HepG2 (cell line): ENCODE measurements around the gene ZNRF3.

Experiments used
- CTCF ChIP-seq: sonication (generic); formaldehyde crosslinking; IDR thresholded peaks from 2 replicates; pipeline ENCODE4 v1.5.0; 2020; ENCODE audit warnings: mild to moderate bottlenecking, missing genetic modification reagents, moderate library complexity
- FOSL2 ChIP-seq: sonication (generic); formaldehyde crosslinking; IDR thresholded peaks from 2 replicates; pipeline ENCODE4 v1.4.0; 2020; ENCODE audit warnings: missing genetic modification reagents
- HCFC1 ChIP-seq: fragments of 150-350 bp; IDR thresholded peaks from 2 replicates; pipeline ENCODE4 v1.6.1; 2014; ENCODE audit warnings: low read depth, low read length
- HIVEP1 ChIP-seq: sonication (generic); formaldehyde crosslinking; IDR thresholded peaks from 2 replicates; pipeline ENCODE4 v1.4.0; 2020; ENCODE audit warnings: mild to moderate bottlenecking, missing genetic modification reagents
- NR2F1 ChIP-seq, 2 experiments: fragments of 450-650 bp in 1 of 2; formaldehyde crosslinking in 1 of 2; IDR thresholded peaks; 2 replicates each; pipeline versions ENCODE4 v1.5.0 to v1.6.1; 2016 to 2020; ENCODE audit warnings: mild to moderate bottlenecking in 1 of 2, missing compliant biosample characterization in 1 of 2, missing genetic modification reagents in 1 of 2, moderate library complexity in 1 of 2
- SALL2 ChIP-seq: sonication (generic); formaldehyde crosslinking; IDR thresholded peaks from 2 replicates; pipeline ENCODE4 v1.8.1; 2023; ENCODE audit warnings: mild to moderate bottlenecking, missing genetic modification reagents, inconsistent platforms
- SP4 ChIP-seq: sonication (generic); formaldehyde crosslinking; IDR thresholded peaks from 2 replicates; pipeline ENCODE4 v1.8.1; 2023; ENCODE audit warnings: mild to moderate bottlenecking, missing genetic modification reagents
- ZNF10 ChIP-seq: sonication (generic); formaldehyde crosslinking; IDR thresholded peaks from 2 replicates; pipeline ENCODE4 v1.4.0; 2020; ENCODE audit warnings: mild to moderate bottlenecking, low read depth, missing genetic modification reagents, borderline replicate concordance
- ZNF335 ChIP-seq: sonication (generic); formaldehyde crosslinking; IDR thresholded peaks from 2 replicates; pipeline ENCODE4 v1.4.0; 2020; ENCODE audit warnings: missing genetic modification reagents
- ZNF761 ChIP-seq: sonication (generic); formaldehyde crosslinking; conservative IDR thresholded peaks from 2 replicates; pipeline ENCODE4 v1.4.0; 2020; ENCODE audit warnings: mild to moderate bottlenecking, missing genetic modification reagents
- ZNF773 ChIP-seq: sonication (generic); formaldehyde crosslinking; IDR thresholded peaks from 2 replicates; pipeline ENCODE4 v1.4.0; 2020; ENCODE audit warnings: missing genetic modification reagents, borderline replicate concordance
- ZNF878 ChIP-seq: sonication (generic); formaldehyde crosslinking; IDR thresholded peaks from 2 replicates; pipeline ENCODE4 v1.8.1; 2023; ENCODE audit warnings: mild to moderate bottlenecking, missing genetic modification reagents, moderate library complexity

GRCh38 chr22:28837640-28838039, 45.7 kb upstream of the ZNRF3 start:
- TF ChIP-seq SP4 (no peak), CTCF (CRISPR knock-in tag) (no peak), ZNF761 (no peak), SALL2 (CRISPR knock-in tag) (no peak), ZNF878 (CRISPR knock-in tag) (no peak), HCFC1 (no peak), NR2F1 (CRISPR knock-in tag; IDR thresholded peaks at IDR 0.05) (no peak), ZNF335 (CRISPR knock-in tag) (no peak), ZNF10 (CRISPR knock-in tag) (no peak), HIVEP1 (no peak), FOSL2 (CRISPR knock-in tag) (no peak), ZNF773 (no peak)
